ENCODE results near the gene FBXL3. TPM values are rescaled to one million over a fixed set of nuclear protein-coding genes. Genes with fewer than 3 reads are reported as not detected.

The FBXL3 gene
- total and polyA plus RNA-seq, 4 donors = 18.7 to 90.6 (median 35.2) TPM

DNA sequence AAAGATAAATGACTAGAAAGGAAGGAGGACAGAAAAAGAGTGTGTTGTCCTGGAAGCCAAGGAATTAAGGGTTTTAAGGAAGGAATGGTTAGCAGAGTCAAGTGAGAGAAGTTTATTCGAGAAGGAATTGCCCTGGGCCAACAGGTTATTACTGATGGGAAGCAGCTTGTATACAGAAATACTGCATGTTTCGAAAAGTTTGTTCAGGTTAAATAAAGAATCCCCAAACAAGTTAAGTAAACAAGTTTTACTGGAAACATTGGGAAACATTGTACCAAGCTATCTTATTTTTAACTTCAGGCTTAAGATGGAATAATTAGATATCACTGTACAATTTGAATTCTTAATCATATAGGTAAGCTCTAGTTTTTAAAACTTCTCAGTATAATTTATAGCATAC, 28.2 kb upstream of the FBXL3 start:
- no peak for ATAC-seq (ENCODE audit: insufficient read depth, low FRiP score)

DNA sequence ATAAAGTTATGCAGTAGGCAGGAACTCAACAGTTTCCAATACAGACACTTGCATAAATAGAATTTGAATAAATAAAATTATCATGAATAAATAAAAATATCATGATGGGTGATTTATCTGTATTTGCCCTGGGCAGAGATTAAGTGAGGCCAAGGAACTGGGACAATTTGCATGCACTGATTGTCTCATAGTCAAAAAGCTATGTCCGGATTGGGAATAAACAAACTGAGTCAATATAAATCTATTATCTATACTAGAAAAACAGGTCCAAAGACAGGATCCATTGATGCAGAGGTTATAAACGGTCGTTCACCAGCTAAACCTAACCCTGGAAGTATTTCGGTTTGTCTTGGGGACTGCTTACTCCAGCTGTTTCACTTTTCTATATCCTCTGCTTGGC, 26.2 kb upstream of the FBXL3 start:
- Histone ChIP-seq H3K9me3 (ENCODE audit: control insufficient read depth in 4 of 4, insufficient read depth in 3 of 4, low read length in 3 of 4) (no peaks in the 10 kb centered on the region), H3K27me3 (ENCODE audit: control insufficient read depth in 3 of 3, insufficient read depth in 3 of 3, low read length in 2 of 3) (no peaks in the 10 kb centered on the region), H3K36me3 (ENCODE audit: control insufficient read depth in 4 of 4, insufficient read depth in 4 of 4, low read length in 4 of 4) (peaks cover 17 to 52% (median 37%) of the 10 kb centered on the region in 4 donors), H3K4me3 (no peak overlapping the region), H3K9ac (ENCODE audit: insufficient read depth in 1 of 2, low read length in 2 of 2) (no peak overlapping the region), H3K4me1 (ENCODE audit: control insufficient read depth in 5 of 5, insufficient read depth in 5 of 5, low read length in 5 of 5) (no peaks in the 10 kb centered on the region), H3K27ac (ENCODE audit: low read depth in 1 of 2, low read length in 1 of 2) (no peak overlapping the region)
- ATAC-seq (ENCODE audit: insufficient read depth, low FRiP score) (no peak), DNase-seq (no peak)
- TF ChIP-seq, protein P1, sequence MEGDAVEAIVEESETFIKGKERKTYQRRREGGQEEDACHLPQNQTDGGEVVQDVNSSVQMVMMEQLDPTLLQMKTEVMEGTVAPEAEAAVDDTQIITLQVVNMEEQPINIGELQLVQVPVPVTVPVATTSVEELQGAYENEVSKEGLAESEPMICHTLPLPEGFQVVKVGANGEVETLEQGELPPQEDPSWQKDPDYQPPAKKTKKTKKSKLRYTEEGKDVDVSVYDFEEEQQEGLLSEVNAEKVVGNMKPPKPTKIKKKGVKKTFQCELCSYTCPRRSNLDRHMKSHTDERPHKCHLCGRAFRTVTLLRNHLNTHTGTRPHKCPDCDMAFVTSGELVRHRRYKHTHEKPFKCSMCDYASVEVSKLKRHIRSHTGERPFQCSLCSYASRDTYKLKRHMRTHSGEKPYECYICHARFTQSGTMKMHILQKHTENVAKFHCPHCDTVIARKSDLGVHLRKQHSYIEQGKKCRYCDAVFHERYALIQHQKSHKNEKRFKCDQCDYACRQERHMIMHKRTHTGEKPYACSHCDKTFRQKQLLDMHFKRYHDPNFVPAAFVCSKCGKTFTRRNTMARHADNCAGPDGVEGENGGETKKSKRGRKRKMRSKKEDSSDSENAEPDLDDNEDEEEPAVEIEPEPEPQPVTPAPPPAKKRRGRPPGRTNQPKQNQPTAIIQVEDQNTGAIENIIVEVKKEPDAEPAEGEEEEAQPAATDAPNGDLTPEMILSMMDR (IDR thresholded peaks at IDR 0.05; ENCODE audit: control extremely low read depth, extremely low read depth) = no peak
- 90 to 93% methylated on average over 4 of the region's 4 CpGs for WGBS, 2 donors

More for the DNA sequence above, 28.2 kb upstream of the FBXL3 start:
- no peak overlapping the region for H3K4me3 ChIP-seq
- H3K4me1 ChIP-seq (ENCODE audit: control insufficient read depth in 5 of 5, insufficient read depth in 5 of 5, low read length in 5 of 5) = no peaks in the 10 kb centered on the region
- no peaks in the 10 kb centered on the region for H3K9me3 ChIP-seq (ENCODE audit: control insufficient read depth in 4 of 4, insufficient read depth in 3 of 4, low read length in 3 of 4)
- 70 to 88% methylated on average over 2 of the region's 2 CpGs for WGBS, 2 donors
- no peaks in the 10 kb centered on the region for H3K27me3 ChIP-seq (ENCODE audit: control insufficient read depth in 3 of 3, insufficient read depth in 3 of 3, low read length in 2 of 3)
- no peak overlapping the region for H3K9ac ChIP-seq (ENCODE audit: insufficient read depth in 1 of 2, low read length in 2 of 2)
- no peak for DNase-seq
- TF ChIP-seq, protein P1 (IDR thresholded peaks at IDR 0.05; ENCODE audit: control extremely low read depth, extremely low read depth) = no peak
- H3K36me3 ChIP-seq (ENCODE audit: control insufficient read depth in 4 of 4, insufficient read depth in 4 of 4, low read length in 4 of 4) = peaks cover 17 to 43% (median 31%) of the 10 kb centered on the region in 4 donors
- H3K27ac ChIP-seq (ENCODE audit: low read depth in 1 of 2, low read length in 1 of 2) = no peak overlapping the region

DNA sequence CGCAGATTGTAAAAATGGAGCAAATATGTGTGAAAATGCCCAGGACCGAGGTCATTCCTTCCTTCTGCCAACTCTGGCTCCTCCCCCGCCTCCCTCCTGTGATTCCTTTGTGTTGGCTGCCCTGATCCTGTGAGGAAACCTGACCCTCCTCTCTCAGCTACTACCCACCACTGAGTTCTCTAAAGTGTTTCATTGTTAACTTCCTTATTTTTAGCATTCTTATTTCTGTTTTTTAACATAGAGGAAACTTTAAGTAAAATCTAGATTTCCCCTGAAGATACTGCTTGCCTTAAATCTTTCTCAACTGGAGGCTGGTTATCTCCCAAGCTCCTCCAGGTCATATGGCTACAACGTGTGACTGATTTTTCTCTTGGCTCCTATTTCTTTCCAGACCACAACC, 21.7 kb upstream of the FBXL3 start:
- WGBS, 2 donors = 57 to 67% methylated on average over 4 of the region's 4 CpGs

More for the DNA sequence above, 21.7 kb upstream of the FBXL3 start:
- H3K4me1 ChIP-seq (ENCODE audit: control insufficient read depth in 5 of 5, insufficient read depth in 5 of 5, low read length in 5 of 5) = no peaks in the 10 kb centered on the region
- no peak overlapping the region for H3K4me3 ChIP-seq
- no peaks in the 10 kb centered on the region for H3K27me3 ChIP-seq (ENCODE audit: control insufficient read depth in 3 of 3, insufficient read depth in 3 of 3, low read length in 2 of 3)
- ATAC-seq (ENCODE audit: insufficient read depth, low FRiP score) (no peak), DNase-seq (no peak)
- H3K9ac ChIP-seq (ENCODE audit: insufficient read depth in 1 of 2, low read length in 2 of 2) = no peak overlapping the region
- TF ChIP-seq, protein P1 (IDR thresholded peaks at IDR 0.05; ENCODE audit: control extremely low read depth, extremely low read depth) = no peak
- H3K27ac ChIP-seq (ENCODE audit: low read depth in 1 of 2, low read length in 1 of 2) = no peak overlapping the region
- no peaks in the 10 kb centered on the region for H3K9me3 ChIP-seq (ENCODE audit: control insufficient read depth in 4 of 4, insufficient read depth in 3 of 4, low read length in 3 of 4)
- H3K36me3 ChIP-seq (ENCODE audit: control insufficient read depth in 4 of 4, insufficient read depth in 4 of 4, low read length in 4 of 4) = peaks cover 13 to 41% (median 25%) of the 10 kb centered on the region in 4 donors
